Measurements from ENCODE around the gene BAIAP3. TPM values are rescaled to one million over a fixed set of nuclear protein-coding genes. Genes with fewer than 3 reads are reported as not detected.

Gene BAIAP3
- total RNA-seq, 1 experiment from 2014 or later = 44.7 TPM

GRCh38 chr16:1394367-1394951 lies 61.0 kb downstream of the BAIAP3 start:
- no peak overlapping the region for H3K9ac ChIP-seq (ENCODE audit: low read length)
- DNase-seq (ENCODE audit: low read depth, low spot score) = no peak
- ATAC-seq = no peak
- H4K20me1 ChIP-seq (ENCODE audit: insufficient read depth) = no peaks in the 10 kb centered on the region
- H3K9me3 ChIP-seq (ENCODE audit: control insufficient read depth in 1 of 2, insufficient read depth in 1 of 2, low read depth in 1 of 2, low read length in 2 of 2) = no peaks in the 10 kb centered on the region
- TF ChIP-seq TCF7L2 (IDR thresholded peaks at IDR 0.05; ENCODE audit: borderline replicate concordance, extremely low read depth, insufficient read depth, insufficient read length) (no peak), CBX3 (IDR thresholded peaks at IDR 0.05; ENCODE audit: low read depth) (no peak), REST (IDR thresholded peaks at IDR 0.05; ENCODE audit: low read depth) (no peak), SP1 (IDR thresholded peaks at IDR 0.05; ENCODE audit: low read depth) (no peak), RAD21 (IDR thresholded peaks at IDR 0.05; ENCODE audit: low read depth) (no peak), EGR1 (IDR thresholded peaks at IDR 0.05; ENCODE audit: low read depth) (no peak)
- H3K4me2 ChIP-seq (ENCODE audit: low read length) = no peak overlapping the region
- no TSS peak for BruUV-seq (replicated peaks)
- no peaks in the 10 kb centered on the region for H3K9me2 ChIP-seq (ENCODE audit: insufficient read depth)
- no peak overlapping the region for H3K27ac ChIP-seq (ENCODE audit: low read depth, low read length)
- no peaks in the 10 kb centered on the region for H3K4me1 ChIP-seq (ENCODE audit: control insufficient read depth in 1 of 2, insufficient read depth in 2 of 2, low read length in 2 of 2)
- CTCF ChIA-PET = no interaction called here
- intact Hi-C loops (cut with micrococcal nuclease) = no loop called here
- H3K27me3 ChIP-seq (ENCODE audit: insufficient read depth, low read length) = no peaks in the 10 kb centered on the region
- no peak overlapping the region for H2AFZ ChIP-seq (ENCODE audit: low read depth, low read length, poor library complexity, severe bottlenecking)
- RAD21 ChIA-PET (ENCODE audit: low non-redundant PET in 1 of 2, low total read pairs in 2 of 2, uncharacterized antibody in 2 of 2, unreplicated experiment in 2 of 2) = interaction anchor here in 1 of 2 experiments (0.7 kb wide), 1 partner anchor 37 kb away, joined by 3 read pairs; no protein-coding TSS in a partner anchor
- H3K36me3 ChIP-seq (ENCODE audit: control insufficient read depth in 1 of 2, insufficient read depth in 2 of 2, low read length in 2 of 2) = no peaks in the 10 kb centered on the region; a peak in 1 of 4 replicates
- no peak overlapping the region for H3K4me3 ChIP-seq (replicated peaks in 1 of 2; ENCODE audit: low read depth in 1 of 2, low read length in 2 of 2)
- no peaks in the 10 kb centered on the region for H3K79me2 ChIP-seq (ENCODE audit: insufficient read depth, low read length)
- POLR2A ChIA-PET = no interaction called here
